ENCODE data around the gene DACH1. TPM values are rescaled to one million over a fixed set of nuclear protein-coding genes. Genes with fewer than 3 reads are reported as not detected.

The DACH1 gene
- total and polyA plus RNA-seq, 12 donors = 1.2 to 5.2 (median 2.6) TPM

- no peaks in the 10 kb centered on the region for H3K27me3 ChIP-seq
- ATAC-seq (no peak), DNase-seq (no peak)
- H3K27ac ChIP-seq = no peak overlapping the region
- H3K4me3 ChIP-seq = no peak overlapping the region
- intact Hi-C loops (cut with DNase I) = no loop called here
- no peak for TF ChIP-seq CTCF (IDR thresholded peaks at IDR 0.05)
- H3K4me1 ChIP-seq = no peaks in the 10 kb centered on the region
- H3K9me3 ChIP-seq = no peaks in the 10 kb centered on the region
- no peaks in the 10 kb centered on the region for H3K36me3 ChIP-seq
- 70% methylated on average over 3 of the region's 3 CpGs for WGBS, 2 donors
Measured at GRCh38 chr13:71580614-71581013, 286.4 kb downstream of the DACH1 start.

- no peaks in the 10 kb centered on the region for H3K4me1 ChIP-seq
- ATAC-seq (no peak), DNase-seq (no peak)
- H3K36me3 ChIP-seq = no peaks in the 10 kb centered on the region
- H3K27me3 ChIP-seq = no peaks in the 10 kb centered on the region
- H3K27ac ChIP-seq = no peak overlapping the region
- no peak for TF ChIP-seq CTCF (IDR thresholded peaks at IDR 0.05)
- H3K4me3 ChIP-seq = no peak overlapping the region
- intact Hi-C loops (cut with DNase I) = no loop called here
- WGBS, 2 donors = 53 to 69% methylated on average over 6 of the region's 6 CpGs
- H3K9me3 ChIP-seq = no peaks in the 10 kb centered on the region
Measured at GRCh38 chr13:71578048-71578447, 289.0 kb downstream of the DACH1 start.

- H3K9me3 ChIP-seq = no peaks in the 10 kb centered on the region
- ATAC-seq = no peak
- peaks cover 0 to 3% (median 0%) of the 10 kb centered on the region in 9 donors for H3K36me3 ChIP-seq
- H3K4me1 ChIP-seq = no peaks in the 10 kb centered on the region
- no peak for DNase-seq
- H3K27ac ChIP-seq = no peak overlapping the region
- no peak overlapping the region for H3K4me3 ChIP-seq
- intact Hi-C loops (cut with DNase I) = no loop called here
- no peaks in the 10 kb centered on the region for H3K27me3 ChIP-seq
- WGBS, 2 donors = 91 to 95% methylated on average over 2 of the region's 2 CpGs
- no peak for TF ChIP-seq CTCF (IDR thresholded peaks at IDR 0.05)
Measured at GRCh38 chr13:71577127-71577526, 289.9 kb downstream of the DACH1 start.

GRCh38 chr13:71576571-71576970 lies 290.4 kb downstream of the DACH1 start:
- H3K4me1 ChIP-seq = no peaks in the 10 kb centered on the region
- peaks cover 0 to 8% (median 0%) of the 10 kb centered on the region in 9 donors for H3K36me3 ChIP-seq
- no peaks in the 10 kb centered on the region for H3K9me3 ChIP-seq
- TF ChIP-seq CTCF (IDR thresholded peaks at IDR 0.05) = no peak
- H3K27ac ChIP-seq = no peak overlapping the region
- intact Hi-C loops (cut with DNase I) = no loop called here
- H3K4me3 ChIP-seq = no peak overlapping the region
- DNase-seq (no peak), ATAC-seq (no peak)
- H3K27me3 ChIP-seq = no peaks in the 10 kb centered on the region
- 86 to 98% methylated on average over 1 of the region's 1 CpG for WGBS, 2 donors

- WGBS, 2 donors = 93% methylated on average over 4 of the region's 4 CpGs
- Histone ChIP-seq H3K27ac (no peak overlapping the region), H3K4me1 (no peaks in the 10 kb centered on the region), H3K27me3 (no peaks in the 10 kb centered on the region), H3K9me3 (no peaks in the 10 kb centered on the region), H3K4me3 (no peak overlapping the region), H3K36me3 (no peaks in the 10 kb centered on the region)
- no peak for TF ChIP-seq CTCF (IDR thresholded peaks at IDR 0.05)
- ATAC-seq (no peak), DNase-seq (no peak)
- intact Hi-C loops (cut with DNase I) = no loop called here
Measured at GRCh38 chr13:71546881-71547280, 320.1 kb downstream of the DACH1 start.

Measured in heart right ventricle (tissue), 16 donors.